ENCODE results near the gene IDI1. TPM values are rescaled to one million over a fixed set of nuclear protein-coding genes. Genes with fewer than 3 reads are reported as not detected.

Gene IDI1
- total and polyA plus RNA-seq, 2 of the 13 experiments (the other 11 are each of a cell fraction or from before 2014, with no cell fraction given), result 44.4 to 145 TPM

- TF ChIP-seq ZXDC (CRISPR knock-in tag; IDR thresholded peaks at IDR 0.05) (no peak), ZBTB4 (CRISPR knock-in tag; IDR thresholded peaks at IDR 0.05; ENCODE audit: borderline replicate concordance) (no peak), HOMEZ (CRISPR knock-in tag; IDR thresholded peaks at IDR 0.05; ENCODE audit: low read depth) (no peak; the same call in 1 of the 2 replicates), ZNF33B (CRISPR knock-in tag; IDR thresholded peaks at IDR 0.05) (peak; percentile 88), DR1 (CRISPR knock-in tag; IDR thresholded peaks at IDR 0.05) (peak; percentile 99), GTF2F1 (IDR thresholded peaks at IDR 0.05; ENCODE audit: low read length) (peak; percentile 67), NCOA2 (CRISPR knock-in tag; IDR thresholded peaks at IDR 0.05) (0 out of 2 replicates have a peak, but pooled peaks have one; percentile 42), PAWR (CRISPR knock-in tag; IDR thresholded peaks at IDR 0.05; ENCODE audit: borderline replicate concordance) (no peak), ZNF776 (CRISPR knock-in tag; IDR thresholded peaks at IDR 0.05) (peak; percentile 90), MEIS2 (CRISPR knock-in tag; IDR thresholded peaks at IDR 0.05) (peak; percentile 12; the same call in 1 of the 2 replicates), POLR2AphosphoS2 (IDR thresholded peaks at IDR 0.05; ENCODE audit: low read depth, low read length) (0 out of 2 replicates have a peak, but pooled peaks have one; percentile 47), ZNF547 (CRISPR knock-in tag; IDR thresholded peaks at IDR 0.05) (peak; percentile 85), ZFP36 (IDR thresholded peaks at IDR 0.05; ENCODE audit: borderline replicate concordance, low read depth, low read length, partially characterized antibody) (no peak), TERF1 (CRISPR knock-in tag; IDR thresholded peaks at IDR 0.05) (no peak), YEATS4 (CRISPR knock-in tag; IDR thresholded peaks at IDR 0.05; ENCODE audit: borderline replicate concordance) (peak; percentile 86), ZFP90 (CRISPR knock-in tag; IDR thresholded peaks at IDR 0.05; ENCODE audit: borderline replicate concordance) (peak; percentile 75; the same call in 1 of the 2 replicates), ERF (CRISPR knock-in tag; IDR thresholded peaks at IDR 0.05) (peak; percentile 84), SP140L (CRISPR knock-in tag; IDR thresholded peaks at IDR 0.05; ENCODE audit: borderline replicate concordance) (no peak), ZNF550 (CRISPR knock-in tag; IDR thresholded peaks at IDR 0.05; ENCODE audit: borderline replicate concordance) (no peak; the same call in 1 of the 2 replicates)
Observed at GRCh38 chr10:1048732-1049424, at the start of gene IDI1 (continued).
